Mesendoderm (in vitro differentiated cells): ENCODE data around the gene HLF.

Experiments
- DNase-seq: peaks from one replicate; pipeline ENCODE4 v3.0.0; 2013
- H2AK5ac ChIP-seq: 2 replicates; pipeline ENCODE4 v1.6.1; 2013; ENCODE audit warnings: low read length, inconsistent platforms
- H2BK120ac ChIP-seq: 2 replicates; pipeline ENCODE4 v1.6.1; 2013; ENCODE audit warnings: low read depth, mild to moderate bottlenecking, low read length, moderate library complexity, mixed read lengths
- H2BK15ac ChIP-seq: replicated peaks from 2 replicates; pipeline ENCODE4 v1.6.1; 2013; ENCODE audit warnings: low read depth, mild to moderate bottlenecking, moderate library complexity
- H2BK5ac ChIP-seq: 2 replicates; pipeline ENCODE4 v1.6.1; 2013; ENCODE audit warnings: low read length, inconsistent platforms
- H3K18ac ChIP-seq: 2 replicates; pipeline ENCODE4 v1.6.1; 2013; ENCODE audit warnings: mild to moderate bottlenecking, low read length, mixed read lengths
- H3K23ac ChIP-seq: one replicate; pipeline ENCODE4 v1.6.1; 2013; ENCODE audit warnings: low read length
- H3K27ac ChIP-seq: 2 replicates; pipeline ENCODE4 v1.5.1; 2013; ENCODE audit warnings: low read depth, mild to moderate bottlenecking, inconsistent platforms, low read length, moderate library complexity
- H3K27me3 ChIP-seq: 2 replicates; pipeline ENCODE4 v1.6.1; 2013; ENCODE audit warnings: low read length, control low read depth, mild to moderate bottlenecking, inconsistent platforms; ENCODE audit not compliant: insufficient read depth, poor library complexity
- H3K36me3 ChIP-seq: 2 replicates; pipeline ENCODE4 v1.6.1; 2013; ENCODE audit warnings: low read length, inconsistent platforms; ENCODE audit not compliant: control insufficient read depth, insufficient read depth
- H3K4ac ChIP-seq: one replicate; pipeline ENCODE4 v1.6.1; 2013; ENCODE audit warnings: low read depth, mild to moderate bottlenecking, low read length, moderate library complexity
- H3K4me1 ChIP-seq: 2 replicates; pipeline ENCODE4 v1.6.1; 2013; ENCODE audit warnings: low read depth, low read length, inconsistent platforms; ENCODE audit not compliant: control insufficient read depth
- H3K4me2 ChIP-seq: 2 replicates; pipeline ENCODE4 v1.6.1; 2013; ENCODE audit warnings: low read length
- H3K4me3 ChIP-seq: 2 replicates; pipeline ENCODE4 v1.5.1; 2013; ENCODE audit warnings: mild to moderate bottlenecking, low read length
- H3K56ac ChIP-seq: one replicate; pipeline ENCODE4 v1.6.1; 2013; ENCODE audit warnings: low read length
- H3K79me1 ChIP-seq: 2 replicates; pipeline ENCODE4 v1.6.1; 2013; ENCODE audit warnings: low read length, inconsistent platforms
- H3K79me2 ChIP-seq: 2 replicates; pipeline ENCODE4 v1.6.1; 2013; ENCODE audit warnings: mild to moderate bottlenecking, low read length; ENCODE audit not compliant: control insufficient read depth, insufficient read depth
- H3K9ac ChIP-seq: 2 replicates; pipeline ENCODE4 v1.6.1; 2013; ENCODE audit warnings: low read length, inconsistent platforms
- H4K5ac ChIP-seq: one replicate; pipeline ENCODE4 v1.6.1; 2013; ENCODE audit warnings: low read length
- H4K8ac ChIP-seq: one replicate; pipeline ENCODE4 v1.6.1; 2013; ENCODE audit warnings: low read depth, mild to moderate bottlenecking, control low read depth, low read length, moderate library complexity
- WGBS: extraction: QIAGEN DNeasy Blood & Tissue Kit; methylation state at CpG from one replicate; pipeline ENCODE4 v1.1.7; 2013; ENCODE audit warnings: low lambda C conversion rate, missing lambda C conversion rate; ENCODE audit not compliant: insufficient coverage; ENCODE audit errors: extremely low coverage; 5-methylcytosine and 5-hydroxymethylcytosine counted together

Gene HLF

GRCh38 chr17:55341432-55341831 lies 76.7 kb downstream of the HLF start:
- no CpG with 5 or more reads among the region's 5 CpGs for WGBS

GRCh38 chr17:55342800-55343585 lies 78.2 kb downstream of the HLF start:
- H3K23ac ChIP-seq: no peak overlapping the region
- H2BK5ac ChIP-seq: no peak overlapping the region
- no peak overlapping the region for H2BK15ac ChIP-seq
- no peaks in the 10 kb centered on the region for H3K79me2 ChIP-seq
- no peak overlapping the region for H4K8ac ChIP-seq
- no peak overlapping the region for H4K5ac ChIP-seq
- no peak overlapping the region for H3K4ac ChIP-seq
- H3K56ac ChIP-seq: no peak overlapping the region
- H3K9ac ChIP-seq: no peak overlapping the region
- H3K4me1 ChIP-seq: no peaks in the 10 kb centered on the region
- no peak overlapping the region for H3K4me3 ChIP-seq
- no peak overlapping the region for H3K18ac ChIP-seq
- no peaks in the 10 kb centered on the region for H3K36me3 ChIP-seq
- WGBS: no CpG with 5 or more reads among the region's 6 CpGs
- H3K4me2 ChIP-seq: no peak overlapping the region
- no peaks in the 10 kb centered on the region for H3K79me1 ChIP-seq
- no peak overlapping the region for H3K27ac ChIP-seq
- no peak for DNase-seq
- H2BK120ac ChIP-seq: no peak overlapping the region
- H3K27me3 ChIP-seq: no peaks in the 10 kb centered on the region
- H2AK5ac ChIP-seq: no peak overlapping the region

More at GRCh38 chr17:55341432-55341831, 76.7 kb downstream of the HLF start:
- no peak overlapping the region for H3K27ac ChIP-seq
- no peak overlapping the region for H3K9ac ChIP-seq
- no peak overlapping the region for H4K5ac ChIP-seq
- H2BK15ac ChIP-seq: no peak overlapping the region
- no peaks in the 10 kb centered on the region for H3K4me1 ChIP-seq
- H2BK5ac ChIP-seq: no peak overlapping the region
- no peak overlapping the region for H2BK120ac ChIP-seq
- no peak overlapping the region for H3K4me3 ChIP-seq
- H3K4me2 ChIP-seq: no peak overlapping the region
- H3K27me3 ChIP-seq: no peaks in the 10 kb centered on the region
- no peak for DNase-seq
- H3K79me1 ChIP-seq: no peaks in the 10 kb centered on the region
- no peak overlapping the region for H2AK5ac ChIP-seq
- no peak overlapping the region for H4K8ac ChIP-seq
- no peak overlapping the region for H3K18ac ChIP-seq
- no peak overlapping the region for H3K23ac ChIP-seq
- H3K4ac ChIP-seq: no peak overlapping the region
- no peak overlapping the region for H3K56ac ChIP-seq
- H3K36me3 ChIP-seq: no peaks in the 10 kb centered on the region
- no peaks in the 10 kb centered on the region for H3K79me2 ChIP-seq

GRCh38 chr17:55343900-55344513 lies 79.2 kb downstream of the HLF start:
- WGBS: no CpG with 5 or more reads among the region's 4 CpGs
- no peaks in the 10 kb centered on the region for H3K79me2 ChIP-seq
- no peak overlapping the region for H2AK5ac ChIP-seq
- no peak overlapping the region for H3K4me3 ChIP-seq
- no peak overlapping the region for H4K5ac ChIP-seq
- no peak overlapping the region for H3K4ac ChIP-seq
- no peak overlapping the region for H3K4me2 ChIP-seq
- H2BK15ac ChIP-seq: no peak overlapping the region
- H3K79me1 ChIP-seq: no peaks in the 10 kb centered on the region
- H3K18ac ChIP-seq: no peak overlapping the region
- H3K36me3 ChIP-seq: no peaks in the 10 kb centered on the region
- H2BK5ac ChIP-seq: no peak overlapping the region
- H3K4me1 ChIP-seq: no peaks in the 10 kb centered on the region
- H3K27me3 ChIP-seq: no peaks in the 10 kb centered on the region
- no peak overlapping the region for H3K27ac ChIP-seq
- H3K9ac ChIP-seq: no peak overlapping the region
- H4K8ac ChIP-seq: no peak overlapping the region
- no peak overlapping the region for H3K56ac ChIP-seq
- no peak overlapping the region for H3K23ac ChIP-seq
- no peak overlapping the region for H2BK120ac ChIP-seq
- no peak for DNase-seq

GRCh38 chr17:55344514-55344997 lies 79.8 kb downstream of the HLF start:
- Histone ChIP-seq H3K79me1 (no peaks in the 10 kb centered on the region), H3K4me2 (no peak overlapping the region), H3K27me3 (no peaks in the 10 kb centered on the region), H3K79me2 (no peaks in the 10 kb centered on the region), H4K8ac (no peak overlapping the region), H3K23ac (no peak overlapping the region), H4K5ac (no peak overlapping the region), H3K36me3 (no peaks in the 10 kb centered on the region), H3K56ac (no peak overlapping the region), H2BK120ac (no peak overlapping the region), H3K27ac (no peak overlapping the region), H2AK5ac (no peak overlapping the region), H3K18ac (no peak overlapping the region), H3K9ac (no peak overlapping the region), H3K4me3 (no peak overlapping the region), H2BK5ac (no peak overlapping the region), H3K4me1 (no peaks in the 10 kb centered on the region), H2BK15ac (no peak overlapping the region), H3K4ac (no peak overlapping the region)
- DNase-seq: no peak
- WGBS: no CpG with 5 or more reads among the region's 3 CpGs

GRCh38 chr17:55345132-55345531 lies 80.4 kb downstream of the HLF start:
- no peak overlapping the region for H3K56ac ChIP-seq
- no peaks in the 10 kb centered on the region for H3K27me3 ChIP-seq
- no peaks in the 10 kb centered on the region for H3K79me1 ChIP-seq
- H2BK5ac ChIP-seq: no peak overlapping the region
- H3K36me3 ChIP-seq: no peaks in the 10 kb centered on the region
- no peak overlapping the region for H3K27ac ChIP-seq
- H3K4ac ChIP-seq: no peak overlapping the region
- no peak for DNase-seq
- H3K18ac ChIP-seq: no peak overlapping the region
- no peak overlapping the region for H4K5ac ChIP-seq
- no peak overlapping the region for H2BK15ac ChIP-seq
- no peak overlapping the region for H3K23ac ChIP-seq
- no peak overlapping the region for H4K8ac ChIP-seq
- H3K4me2 ChIP-seq: no peak overlapping the region
- H3K4me1 ChIP-seq: no peaks in the 10 kb centered on the region
- H2AK5ac ChIP-seq: no peak overlapping the region
- no peak overlapping the region for H3K4me3 ChIP-seq
- no peaks in the 10 kb centered on the region for H3K79me2 ChIP-seq
- no peak overlapping the region for H2BK120ac ChIP-seq
- no CpG with 5 or more reads among the region's 1 CpG for WGBS
- H3K9ac ChIP-seq: no peak overlapping the region
